ENCODE measurements around the gene TK1.

- TF ChIP-seq, protein P1, sequence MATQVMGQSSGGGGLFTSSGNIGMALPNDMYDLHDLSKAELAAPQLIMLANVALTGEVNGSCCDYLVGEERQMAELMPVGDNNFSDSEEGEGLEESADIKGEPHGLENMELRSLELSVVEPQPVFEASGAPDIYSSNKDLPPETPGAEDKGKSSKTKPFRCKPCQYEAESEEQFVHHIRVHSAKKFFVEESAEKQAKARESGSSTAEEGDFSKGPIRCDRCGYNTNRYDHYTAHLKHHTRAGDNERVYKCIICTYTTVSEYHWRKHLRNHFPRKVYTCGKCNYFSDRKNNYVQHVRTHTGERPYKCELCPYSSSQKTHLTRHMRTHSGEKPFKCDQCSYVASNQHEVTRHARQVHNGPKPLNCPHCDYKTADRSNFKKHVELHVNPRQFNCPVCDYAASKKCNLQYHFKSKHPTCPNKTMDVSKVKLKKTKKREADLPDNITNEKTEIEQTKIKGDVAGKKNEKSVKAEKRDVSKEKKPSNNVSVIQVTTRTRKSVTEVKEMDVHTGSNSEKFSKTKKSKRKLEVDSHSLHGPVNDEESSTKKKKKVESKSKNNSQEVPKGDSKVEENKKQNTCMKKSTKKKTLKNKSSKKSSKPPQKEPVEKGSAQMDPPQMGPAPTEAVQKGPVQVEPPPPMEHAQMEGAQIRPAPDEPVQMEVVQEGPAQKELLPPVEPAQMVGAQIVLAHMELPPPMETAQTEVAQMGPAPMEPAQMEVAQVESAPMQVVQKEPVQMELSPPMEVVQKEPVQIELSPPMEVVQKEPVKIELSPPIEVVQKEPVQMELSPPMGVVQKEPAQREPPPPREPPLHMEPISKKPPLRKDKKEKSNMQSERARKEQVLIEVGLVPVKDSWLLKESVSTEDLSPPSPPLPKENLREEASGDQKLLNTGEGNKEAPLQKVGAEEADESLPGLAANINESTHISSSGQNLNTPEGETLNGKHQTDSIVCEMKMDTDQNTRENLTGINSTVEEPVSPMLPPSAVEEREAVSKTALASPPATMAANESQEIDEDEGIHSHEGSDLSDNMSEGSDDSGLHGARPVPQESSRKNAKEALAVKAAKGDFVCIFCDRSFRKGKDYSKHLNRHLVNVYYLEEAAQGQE (IDR thresholded peaks at IDR 0.05; ENCODE audit: low read depth) = no peak
- TF ChIP-seq EGR1 (IDR thresholded peaks at IDR 0.05) = no peak
Observed at GRCh38 chr17:78224231-78225087, 37.6 kb upstream of the TK1 start.

Data from Ishikawa (cell line).